Sigmoid colon (tissue), 4 donors: ENCODE measurements around the gene ZNF561.

Experiments used
- EP300 ChIP-seq, 4 donors: sonication (generic); formaldehyde crosslinking; IDR thresholded peaks; one replicate each; pipeline ENCODE4 v1.6.1; 2017; ENCODE audit warnings: antibody characterized with exemption in 4 of 4
- POLR2A ChIP-seq, 2 donors: fragments of 450-650 bp; IDR thresholded peaks; one replicate each; pipeline ENCODE4 v1.6.1; 2016; ENCODE audit warnings: antibody characterized with exemption in 2 of 2, mild to moderate bottlenecking in 2 of 2, moderate library complexity in 2 of 2
- POLR2AphosphoS5 ChIP-seq, 4 donors: sonication (generic); formaldehyde crosslinking; IDR thresholded peaks; one replicate each; pipeline ENCODE4 v1.6.1; 2017; ENCODE audit warnings: antibody characterized with exemption in 4 of 4
- TF ChIP-seq, protein P1 (sequence below), 4 experiments: fragments of 450-650 bp in 3 of 4; fragments of 200-600 bp in 1 of 4; IDR thresholded peaks; one replicate each; pipeline ENCODE4 v1.5.1; 2016 to 2019; ENCODE audit warnings: antibody characterized with exemption in 4 of 4, mild to moderate bottlenecking in 3 of 4, moderate library complexity in 2 of 4

DNA sequence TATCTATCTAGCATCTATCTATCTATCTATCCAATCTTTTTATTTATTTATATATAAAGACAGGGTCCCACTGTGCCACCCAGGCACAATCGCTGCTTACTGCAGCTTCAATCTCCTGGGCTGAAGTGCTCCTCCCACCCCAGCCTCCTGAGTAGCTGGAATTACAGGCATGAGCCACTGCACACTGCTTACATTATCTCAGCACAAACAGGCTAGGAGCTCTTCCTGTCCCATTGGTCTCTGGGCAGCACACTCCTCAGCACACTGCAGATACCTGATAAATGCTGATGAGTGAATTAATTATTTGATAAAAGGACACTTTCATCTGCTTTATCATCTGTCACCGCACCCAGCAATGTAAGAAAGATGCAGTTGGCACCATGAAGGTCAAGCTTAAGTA lies 37.7 kb upstream of the ZNF561 start:
- TF ChIP-seq POLR2A (IDR thresholded peaks at IDR 0.05) (no peak), EP300 (IDR thresholded peaks at IDR 0.05) (no peak), POLR2AphosphoS5 (IDR thresholded peaks at IDR 0.05) (no peak)
- TF ChIP-seq, protein P1, sequence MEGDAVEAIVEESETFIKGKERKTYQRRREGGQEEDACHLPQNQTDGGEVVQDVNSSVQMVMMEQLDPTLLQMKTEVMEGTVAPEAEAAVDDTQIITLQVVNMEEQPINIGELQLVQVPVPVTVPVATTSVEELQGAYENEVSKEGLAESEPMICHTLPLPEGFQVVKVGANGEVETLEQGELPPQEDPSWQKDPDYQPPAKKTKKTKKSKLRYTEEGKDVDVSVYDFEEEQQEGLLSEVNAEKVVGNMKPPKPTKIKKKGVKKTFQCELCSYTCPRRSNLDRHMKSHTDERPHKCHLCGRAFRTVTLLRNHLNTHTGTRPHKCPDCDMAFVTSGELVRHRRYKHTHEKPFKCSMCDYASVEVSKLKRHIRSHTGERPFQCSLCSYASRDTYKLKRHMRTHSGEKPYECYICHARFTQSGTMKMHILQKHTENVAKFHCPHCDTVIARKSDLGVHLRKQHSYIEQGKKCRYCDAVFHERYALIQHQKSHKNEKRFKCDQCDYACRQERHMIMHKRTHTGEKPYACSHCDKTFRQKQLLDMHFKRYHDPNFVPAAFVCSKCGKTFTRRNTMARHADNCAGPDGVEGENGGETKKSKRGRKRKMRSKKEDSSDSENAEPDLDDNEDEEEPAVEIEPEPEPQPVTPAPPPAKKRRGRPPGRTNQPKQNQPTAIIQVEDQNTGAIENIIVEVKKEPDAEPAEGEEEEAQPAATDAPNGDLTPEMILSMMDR (IDR thresholded peaks at IDR 0.05), result no peak
